Liver (tissue), 9 donors: ENCODE data around the gene DDOST. TPM values are rescaled to one million over a fixed set of nuclear protein-coding genes. Genes with fewer than 3 reads are reported as not detected.

ENCODE experiments used
- DNase-seq: peaks from one replicate; pipeline ENCODE4 v3.0.0-alpha.2; 2017; ENCODE audit warnings: low spot score
- H3K27ac ChIP-seq, 2 donors: one replicate each; pipeline ENCODE4 v1.7.0; 2013; ENCODE audit warnings: inconsistent platforms in 2 of 2, low read length in 2 of 2, control low read depth in 1 of 2, low read depth in 1 of 2, mild to moderate bottlenecking in 1 of 2
- H3K27me3 ChIP-seq, 4 donors: one replicate each; pipeline versions ENCODE4 v1.6.1 to v1.7.0; 2013; ENCODE audit warnings: low read length in 3 of 4, inconsistent platforms in 1 of 4, mild to moderate bottlenecking in 1 of 4, moderate library complexity in 1 of 4; ENCODE audit not compliant: control insufficient read depth in 4 of 4, insufficient read depth in 4 of 4
- H3K36me3 ChIP-seq, 4 donors: one replicate each; pipeline versions ENCODE4 v1.6.1 to v1.7.0; 2013; ENCODE audit warnings: low read length in 3 of 4, mild to moderate bottlenecking in 3 of 4, low read depth in 1 of 4, moderate library complexity in 1 of 4; ENCODE audit not compliant: control insufficient read depth in 4 of 4, insufficient read depth in 3 of 4
- H3K4me1 ChIP-seq, 4 donors: one replicate each; pipeline versions ENCODE4 v1.6.1 to v1.7.0; 2013; ENCODE audit warnings: low read length in 3 of 4, mild to moderate bottlenecking in 3 of 4, moderate library complexity in 1 of 4; ENCODE audit not compliant: control insufficient read depth in 4 of 4, insufficient read depth in 4 of 4
- H3K4me3 ChIP-seq, 3 donors: one replicate each; pipeline versions ENCODE4 v1.6.1 to v1.7.0; 2013; ENCODE audit warnings: low read length in 3 of 3, control low read depth in 1 of 3, low read depth in 1 of 3, mild to moderate bottlenecking in 1 of 3
- H3K9ac ChIP-seq, 2 donors: one replicate each; pipeline ENCODE4 v1.7.0; 2013; ENCODE audit warnings: low read length in 2 of 2, mild to moderate bottlenecking in 2 of 2, moderate library complexity in 2 of 2, control low read depth in 1 of 2, low read depth in 1 of 2
- H3K9me3 ChIP-seq, 4 donors: one replicate each; pipeline versions ENCODE4 v1.6.1 to v1.7.0; 2013; ENCODE audit warnings: low read length in 3 of 4; ENCODE audit not compliant: control insufficient read depth in 4 of 4
- CTCF ChIP-seq: fragments of 150-350 bp; IDR thresholded peaks from 2 replicates; pipeline ENCODE4 v1.5.1; 2017; ENCODE audit warnings: improper control_type of control experiment, low read depth, low read length; ENCODE audit not compliant: missing input control
- EGR1 ChIP-seq, 2 donors: IDR thresholded peaks; 2 replicates each; pipeline ENCODE4 v1.6.1; 2016 to 2018; ENCODE audit warnings: antibody characterized with exemption in 2 of 2, low read depth in 2 of 2
- RAD21 ChIP-seq, 2 donors: IDR thresholded peaks; 2 replicates each; pipeline ENCODE4 v1.6.1; 2016; ENCODE audit warnings: antibody characterized with exemption in 2 of 2, mild to moderate bottlenecking in 2 of 2
- RXRA ChIP-seq, 2 donors: IDR thresholded peaks; 2 replicates each; pipeline ENCODE4 v1.6.1; 2017 to 2018; ENCODE audit warnings: antibody characterized with exemption in 2 of 2, mild to moderate bottlenecking in 1 of 2
- SP1 ChIP-seq: IDR thresholded peaks from 2 replicates; pipeline ENCODE4 v1.6.1; 2018; ENCODE audit warnings: antibody characterized with exemption, mild to moderate bottlenecking
- WGBS: extraction: QIAGEN DNeasy Blood & Tissue Kit; methylation state at CpG from one replicate; pipeline ENCODE4 v1.1.7; 2013; 5-methylcytosine and 5-hydroxymethylcytosine counted together
- polyA plus RNA-seq, 2 donors: library from polyadenylated mRNA; stranded (reverse) in 1 of 2; unstranded in 1 of 2; fragments of 200-250 nt in 1 of 2; fragments of >200 nt in 1 of 2; fragmentation: Nextera tagmentation in 1 of 2; extraction: Ambion mirVana in 1 of 2; gene quantifications; one replicate each; pipeline versions ENCODE4 v1.2.1 to v1.2.3, GENCODE V29; 2013 to 2015
- total RNA-seq, 2 donors: library from RNA; depleted of rRNA; stranded (reverse); fragments of >200 nt; gene quantifications; one replicate each; pipeline ENCODE4 v1.2.3, GENCODE V29; 2014
- TF ChIP-seq, protein P1 (sequence below): IDR thresholded peaks from 2 replicates; pipeline ENCODE4 v1.6.1; 2016; ENCODE audit warnings: antibody characterized with exemption, mild to moderate bottlenecking
- TF ChIP-seq, protein P2 (sequence below): IDR thresholded peaks from 2 replicates; pipeline ENCODE4 v1.6.1; 2016; ENCODE audit warnings: antibody characterized with exemption
- TF ChIP-seq, protein P3 (sequence below): IDR thresholded peaks from 2 replicates; pipeline ENCODE4 v1.6.1; 2016; ENCODE audit warnings: antibody characterized with exemption
- donor health status: healthy.
- donor health status: healthy.
- donor health status: healthy.
- donor health status: healthy.
- donor health status: healthy.

Gene DDOST
- total and polyA plus RNA-seq, 4 donors: 70.2 to 193 (median 164) TPM

GRCh38 chr1:20641975-20642374 is 19.2 kb downstream of the DDOST start:
- H3K4me1 ChIP-seq: no peaks in the 10 kb centered on the region
- no peak for DNase-seq
- H3K9ac ChIP-seq: no peak overlapping the region
- 89% methylated on average over 10 of the region's 10 CpGs for WGBS
- no peak overlapping the region for H3K27ac ChIP-seq
- peaks cover 10 to 66% (median 52%) of the 10 kb centered on the region in 4 donors for H3K36me3 ChIP-seq
- no peaks in the 10 kb centered on the region for H3K27me3 ChIP-seq
- H3K4me3 ChIP-seq: no peak overlapping the region
- no peak for TF ChIP-seq RXRA (IDR thresholded peaks at IDR 0.05)
- H3K9me3 ChIP-seq: no peaks in the 10 kb centered on the region

DNA sequence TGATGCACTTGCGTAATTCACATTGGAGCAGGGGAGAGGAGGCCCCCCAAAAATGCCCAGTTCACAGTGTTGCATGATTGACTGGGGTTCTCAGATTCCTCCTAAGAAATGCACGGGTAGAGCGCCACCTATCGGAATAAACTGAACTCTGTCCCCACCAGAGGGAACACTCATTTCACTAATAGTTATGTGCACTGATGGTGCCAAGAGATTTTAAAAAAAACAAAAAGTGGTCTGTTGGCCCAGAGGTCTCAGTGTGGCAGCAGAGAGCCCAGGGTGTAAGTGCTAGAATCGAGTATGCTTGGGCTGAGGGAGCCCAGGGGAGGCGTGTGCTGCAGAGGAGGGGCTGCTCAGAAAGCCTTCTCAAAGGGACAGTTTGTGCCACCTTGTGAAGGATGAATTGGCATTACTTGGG is 21.0 kb downstream of the DDOST start:
- H3K4me1 ChIP-seq: no peaks in the 10 kb centered on the region
- peak; percentile 62 for DNase-seq
- no peak overlapping the region for H3K27ac ChIP-seq
- TF ChIP-seq CTCF: peak; percentile 81
- TF ChIP-seq RAD21 (IDR thresholded peaks at IDR 0.05): peak; percentile 88 to 91
- TF ChIP-seq RXRA (IDR thresholded peaks at IDR 0.05): no peak
- no peak for TF ChIP-seq EGR1 (IDR thresholded peaks at IDR 0.05; ENCODE audit: low read depth in 2 of 2)
- TF ChIP-seq, protein P1, sequence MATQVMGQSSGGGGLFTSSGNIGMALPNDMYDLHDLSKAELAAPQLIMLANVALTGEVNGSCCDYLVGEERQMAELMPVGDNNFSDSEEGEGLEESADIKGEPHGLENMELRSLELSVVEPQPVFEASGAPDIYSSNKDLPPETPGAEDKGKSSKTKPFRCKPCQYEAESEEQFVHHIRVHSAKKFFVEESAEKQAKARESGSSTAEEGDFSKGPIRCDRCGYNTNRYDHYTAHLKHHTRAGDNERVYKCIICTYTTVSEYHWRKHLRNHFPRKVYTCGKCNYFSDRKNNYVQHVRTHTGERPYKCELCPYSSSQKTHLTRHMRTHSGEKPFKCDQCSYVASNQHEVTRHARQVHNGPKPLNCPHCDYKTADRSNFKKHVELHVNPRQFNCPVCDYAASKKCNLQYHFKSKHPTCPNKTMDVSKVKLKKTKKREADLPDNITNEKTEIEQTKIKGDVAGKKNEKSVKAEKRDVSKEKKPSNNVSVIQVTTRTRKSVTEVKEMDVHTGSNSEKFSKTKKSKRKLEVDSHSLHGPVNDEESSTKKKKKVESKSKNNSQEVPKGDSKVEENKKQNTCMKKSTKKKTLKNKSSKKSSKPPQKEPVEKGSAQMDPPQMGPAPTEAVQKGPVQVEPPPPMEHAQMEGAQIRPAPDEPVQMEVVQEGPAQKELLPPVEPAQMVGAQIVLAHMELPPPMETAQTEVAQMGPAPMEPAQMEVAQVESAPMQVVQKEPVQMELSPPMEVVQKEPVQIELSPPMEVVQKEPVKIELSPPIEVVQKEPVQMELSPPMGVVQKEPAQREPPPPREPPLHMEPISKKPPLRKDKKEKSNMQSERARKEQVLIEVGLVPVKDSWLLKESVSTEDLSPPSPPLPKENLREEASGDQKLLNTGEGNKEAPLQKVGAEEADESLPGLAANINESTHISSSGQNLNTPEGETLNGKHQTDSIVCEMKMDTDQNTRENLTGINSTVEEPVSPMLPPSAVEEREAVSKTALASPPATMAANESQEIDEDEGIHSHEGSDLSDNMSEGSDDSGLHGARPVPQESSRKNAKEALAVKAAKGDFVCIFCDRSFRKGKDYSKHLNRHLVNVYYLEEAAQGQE: no peak
- no peaks in the 10 kb centered on the region for H3K27me3 ChIP-seq
- 36% methylated on average over 6 of the region's 6 CpGs for WGBS
- no peak overlapping the region for H3K4me3 ChIP-seq
- H3K36me3 ChIP-seq: peaks cover 10 to 58% (median 44%) of the 10 kb centered on the region in 4 donors
- H3K9me3 ChIP-seq: no peaks in the 10 kb centered on the region
- H3K9ac ChIP-seq: no peak overlapping the region

- Histone ChIP-seq H3K9me3 (no peaks in the 10 kb centered on the region), H3K4me1 (peaks cover 9 to 18% (median 15%) of the 10 kb centered on the region in 4 donors), H3K27ac (no peak overlapping the region), H3K9ac (no peak overlapping the region), H3K36me3 (peaks cover 6 to 37% (median 28%) of the 10 kb centered on the region in 4 donors), H3K27me3 (no peaks in the 10 kb centered on the region), H3K4me3 (no peak overlapping the region)
- WGBS: 90% methylated on average over 8 of the region's 8 CpGs
- DNase-seq: no peak
- TF ChIP-seq, protein P2, sequence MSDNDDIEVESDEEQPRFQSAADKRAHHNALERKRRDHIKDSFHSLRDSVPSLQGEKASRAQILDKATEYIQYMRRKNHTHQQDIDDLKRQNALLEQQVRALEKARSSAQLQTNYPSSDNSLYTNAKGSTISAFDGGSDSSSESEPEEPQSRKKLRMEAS: no peak
- no peak for TF ChIP-seq SP1
- TF ChIP-seq, protein P3, sequence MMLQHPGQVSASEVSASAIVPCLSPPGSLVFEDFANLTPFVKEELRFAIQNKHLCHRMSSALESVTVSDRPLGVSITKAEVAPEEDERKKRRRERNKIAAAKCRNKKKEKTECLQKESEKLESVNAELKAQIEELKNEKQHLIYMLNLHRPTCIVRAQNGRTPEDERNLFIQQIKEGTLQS: no peak
Measured at GRCh38 chr1:20636785-20637347, 24.3 kb downstream of the DDOST start.
